ENCODE data around the gene RPTOR.

DNA sequence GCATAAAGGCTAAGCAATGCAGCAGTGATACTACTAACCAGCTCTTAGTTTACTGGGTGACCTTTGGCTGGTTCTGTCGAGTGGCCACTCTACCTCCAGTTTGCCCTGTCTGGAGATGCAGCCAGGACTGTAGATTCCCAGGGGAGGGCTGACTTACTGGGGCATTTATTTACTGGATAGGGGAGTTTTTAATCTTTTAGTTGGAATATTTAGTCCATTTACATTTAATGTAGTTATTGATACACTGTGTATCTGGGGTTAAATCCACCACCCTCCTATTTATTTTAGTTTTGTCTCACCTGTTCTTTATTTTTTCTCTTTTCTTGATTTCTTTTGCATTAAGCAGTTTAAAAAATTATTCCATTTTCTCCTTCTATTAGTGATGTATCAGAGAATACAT, 112.9 kb downstream of the RPTOR start:
- TF ChIP-seq CTCF (conservative IDR thresholded peaks at IDR 0.05; ENCODE audit: low read depth, low read length) (no peak), EZH2 (IDR thresholded peaks at IDR 0.05; ENCODE audit: low read length, unreplicated experiment) (no peak)
